Pancreas (tissue), 10 donors: ENCODE measurements around the gene TSPAN14. TPM values are rescaled to one million over a fixed set of nuclear protein-coding genes. Genes with fewer than 3 reads are reported as not detected.
A peak's percentile ranks its signal among the peaks of the same experiment; 100 is the strongest.

Experiments
- ATAC-seq, 4 donors: fragments of 200-7000 bp; cut with Tn5 transposase; one replicate each; pipeline versions ENCODE4 v1.8.0 to v1.9.1; 2020; ENCODE audit warnings: mild to moderate bottlenecking in 4 of 4, moderate library complexity in 4 of 4
- DNase-seq, 6 donors: peaks; one replicate each; pipeline ENCODE4 v3.0.0-alpha.2; 2020
- FAIRE-seq: peaks from 2 replicates; lab custom pipeline; 2012; peaks lifted over from hg19 to GRCh38; lab: Jason Lieb, UNC
- H3K27ac ChIP-seq, 4 donors: fragments of 200-600 bp; sonication (generic); 1 replicate in 3 of 4; 2 replicates in 1 of 4; pipeline versions ENCODE4 v1.5.0 to v1.8.0; 2020
- H3K27me3 ChIP-seq, 4 donors: fragments of 200-600 bp; one replicate each; pipeline ENCODE4 v1.8.0; 2021
- H3K36me3 ChIP-seq, 3 donors: fragments of 200-600 bp; sonication (generic) in 1 of 3; one replicate each; pipeline versions ENCODE4 v1.5.0 to v1.8.0; 2020 to 2021
- H3K4me1 ChIP-seq, 3 donors: fragments of 200-600 bp; one replicate each; pipeline ENCODE4 v1.8.0; 2021
- H3K4me3 ChIP-seq, 4 donors: fragments of 200-600 bp; sonication (generic) in 2 of 4; one replicate each; pipeline versions ENCODE4 v1.5.0 to v1.8.0; 2020 to 2021
- H3K9me3 ChIP-seq, 4 donors: fragments of 200-600 bp; one replicate each; pipeline ENCODE4 v1.8.0; 2021
- WGBS, 2 donors: extraction: QIAGEN DNeasy Blood & Tissue Kit; methylation state at CpG; one replicate each; pipeline ENCODE4 v1.1.7; 2013; 5-methylcytosine and 5-hydroxymethylcytosine counted together
- intact Hi-C, 3 donors: fragments of 100-400 bp; cut with DNase I; formaldehyde crosslinking; loops; one replicate each; pipeline versions ENCODE4 v1.11.1 to v1.14.2; 2022
- polyA plus RNA-seq, 2 donors: library from polyadenylated mRNA; stranded (reverse); fragments of 200-250 nt; gene quantifications; one replicate each; pipeline ENCODE4 v1.2.3, GENCODE V29; 2013
- total RNA-seq, 6 donors: library from RNA; stranded (reverse); fragmentation: NEBNext Ultra II Directional in 4 of 6; extraction: Animal tissue kit (Norgen Biotek cat#: 25700) in 4 of 6; gene quantifications; one replicate each; pipeline versions ENCODE4 v1.2.1 to v1.2.4, GENCODE V29; 2021 to 2023
- TF ChIP-seq, protein P1 (sequence below), 4 donors: fragments of 200-600 bp; sonication (generic) in 3 of 4; IDR thresholded peaks; one replicate each; pipeline versions ENCODE4 v1.5.0 to v1.8.0; 2021; ENCODE audit warnings: antibody characterized with exemption in 4 of 4
- donor health status: healthy with polysubstance abuse.
- donor health status: DM: no; HTN: no; CAD: no; lungs with moderate emphysema.
- donor health status: DM: no; HTN: no; CAD: no.
- donor health status: control.
- donor health status: control.
- donor health status: Bipolar disorder and iron deficiency.
- donor health status: DM: yes; HTN: yes; CAD: no.
- donor health status: DM: no; HTN: no; CAD: no.
- donor health status: DM: no; HTN: no; CAD: no.
- donor health status: DM: yes; HTN: yes; CAD: no.

The TSPAN14 gene
- total and polyA plus RNA-seq, 8 donors, result 10.6 to 61.9 (median 23.2) TPM

DNA sequence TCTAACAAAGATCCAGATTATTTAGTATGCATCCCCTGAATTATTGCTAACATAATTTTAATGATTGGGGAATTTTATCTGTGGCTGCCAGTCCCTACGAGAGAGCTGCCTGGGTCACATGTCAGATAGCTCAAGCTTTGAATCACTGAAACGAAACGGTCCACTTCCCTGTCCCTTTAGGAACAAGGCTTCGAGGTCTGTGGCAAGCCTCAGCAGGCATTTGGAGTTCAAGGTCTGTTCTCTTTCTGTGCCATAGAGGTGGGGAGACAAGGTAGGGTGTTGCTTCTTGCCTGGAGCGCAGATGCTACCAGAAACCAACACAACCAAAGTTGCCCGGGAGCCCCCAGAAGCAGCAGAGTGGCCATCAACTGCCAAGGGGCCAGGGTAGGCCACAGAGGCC lies 69.7 kb downstream of the TSPAN14 start:
- DNase-seq (no peak), FAIRE-seq (no peak), ATAC-seq (peak in 2 of 4 donors; percentile 9 to 45)
- Histone ChIP-seq H3K9me3 (no peaks in the 10 kb centered on the region), H3K27me3 (no peaks in the 10 kb centered on the region), H3K27ac (no peak overlapping the region), H3K4me1 (no peaks in the 10 kb centered on the region), H3K4me3 (no peak overlapping the region), H3K36me3 (peaks cover 0 to 8% (median 0%) of the 10 kb centered on the region in 3 donors)
- WGBS, 2 donors, result 44 to 46% methylated on average over 6 of the region's 6 CpGs
- intact Hi-C loops, result no loop called here
- TF ChIP-seq, protein P1, sequence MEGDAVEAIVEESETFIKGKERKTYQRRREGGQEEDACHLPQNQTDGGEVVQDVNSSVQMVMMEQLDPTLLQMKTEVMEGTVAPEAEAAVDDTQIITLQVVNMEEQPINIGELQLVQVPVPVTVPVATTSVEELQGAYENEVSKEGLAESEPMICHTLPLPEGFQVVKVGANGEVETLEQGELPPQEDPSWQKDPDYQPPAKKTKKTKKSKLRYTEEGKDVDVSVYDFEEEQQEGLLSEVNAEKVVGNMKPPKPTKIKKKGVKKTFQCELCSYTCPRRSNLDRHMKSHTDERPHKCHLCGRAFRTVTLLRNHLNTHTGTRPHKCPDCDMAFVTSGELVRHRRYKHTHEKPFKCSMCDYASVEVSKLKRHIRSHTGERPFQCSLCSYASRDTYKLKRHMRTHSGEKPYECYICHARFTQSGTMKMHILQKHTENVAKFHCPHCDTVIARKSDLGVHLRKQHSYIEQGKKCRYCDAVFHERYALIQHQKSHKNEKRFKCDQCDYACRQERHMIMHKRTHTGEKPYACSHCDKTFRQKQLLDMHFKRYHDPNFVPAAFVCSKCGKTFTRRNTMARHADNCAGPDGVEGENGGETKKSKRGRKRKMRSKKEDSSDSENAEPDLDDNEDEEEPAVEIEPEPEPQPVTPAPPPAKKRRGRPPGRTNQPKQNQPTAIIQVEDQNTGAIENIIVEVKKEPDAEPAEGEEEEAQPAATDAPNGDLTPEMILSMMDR (IDR thresholded peaks at IDR 0.05), result no peak

DNA sequence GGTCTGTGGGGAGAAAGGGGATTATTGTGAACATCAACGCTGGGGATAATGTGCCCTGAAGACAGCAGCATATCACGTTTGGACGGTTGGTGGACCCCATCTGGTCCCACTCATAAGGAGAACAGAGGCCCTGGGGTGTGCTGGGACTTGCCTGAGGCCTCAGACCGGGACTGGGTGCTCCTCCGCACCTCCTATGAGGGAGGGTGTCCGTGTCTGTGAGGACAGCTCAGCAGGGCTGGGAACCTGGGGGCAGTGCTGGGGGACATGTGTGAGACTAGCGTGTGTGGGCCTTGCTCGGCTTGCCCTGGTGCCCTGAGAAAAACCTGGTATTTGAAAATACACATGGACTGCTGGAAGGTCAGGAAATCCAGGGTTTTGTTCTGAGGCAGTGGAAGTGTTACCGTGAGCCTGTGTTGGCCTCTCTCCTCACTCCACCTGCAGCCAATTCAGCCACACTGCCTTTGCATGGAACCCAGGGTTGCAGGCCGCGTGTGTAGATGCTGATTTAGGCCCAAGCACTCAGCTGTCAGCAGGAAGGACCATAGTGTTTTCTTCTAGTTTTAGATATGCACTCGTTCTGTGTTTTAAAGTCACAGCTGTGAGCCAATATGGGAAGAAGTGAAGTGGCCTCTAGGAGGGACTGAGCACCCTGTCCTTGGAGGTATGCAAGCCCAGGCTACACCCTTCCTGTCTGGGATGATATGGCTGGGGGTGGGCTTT lies 70.2 kb downstream of the TSPAN14 start:
- ATAC-seq (peak in 1 of 4 donors; percentile 6), FAIRE-seq (no peak), DNase-seq (no peak)
- TF ChIP-seq, protein P1 (IDR thresholded peaks at IDR 0.05), result no peak
- no peaks in the 10 kb centered on the region for H3K9me3 ChIP-seq
- H3K36me3 ChIP-seq, result peaks cover 0 to 4% (median 0%) of the 10 kb centered on the region in 3 donors
- H3K4me1 ChIP-seq, result no peaks in the 10 kb centered on the region
- intact Hi-C loops, result no loop called here
- 69 to 75% methylated on average over 12 of the region's 12 CpGs for WGBS, 2 donors
- H3K27me3 ChIP-seq, result no peaks in the 10 kb centered on the region
- H3K27ac ChIP-seq, result no peak overlapping the region
- no peak overlapping the region for H3K4me3 ChIP-seq

DNA sequence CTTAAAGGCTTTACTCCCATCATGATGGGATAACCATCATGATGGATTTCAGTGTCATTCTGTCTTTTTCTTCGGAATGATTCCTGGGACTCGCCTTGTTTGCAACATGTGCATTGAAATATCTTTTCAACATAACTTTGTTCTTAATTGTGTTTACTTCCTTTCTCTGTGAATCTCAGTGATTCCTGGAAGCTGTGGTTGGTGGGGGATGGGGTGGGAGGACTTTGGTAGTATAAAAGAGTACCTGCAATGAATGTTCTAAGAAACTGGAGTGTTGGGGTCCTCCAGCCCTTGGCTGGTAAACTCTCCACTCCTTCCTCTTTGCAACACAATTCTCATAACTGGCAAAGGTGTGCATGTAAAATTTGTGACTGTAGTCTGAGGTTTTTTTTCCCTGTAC lies 72.1 kb downstream of the TSPAN14 start:
- H3K4me1 ChIP-seq, result no peaks in the 10 kb centered on the region
- ATAC-seq, result no peak

DNA sequence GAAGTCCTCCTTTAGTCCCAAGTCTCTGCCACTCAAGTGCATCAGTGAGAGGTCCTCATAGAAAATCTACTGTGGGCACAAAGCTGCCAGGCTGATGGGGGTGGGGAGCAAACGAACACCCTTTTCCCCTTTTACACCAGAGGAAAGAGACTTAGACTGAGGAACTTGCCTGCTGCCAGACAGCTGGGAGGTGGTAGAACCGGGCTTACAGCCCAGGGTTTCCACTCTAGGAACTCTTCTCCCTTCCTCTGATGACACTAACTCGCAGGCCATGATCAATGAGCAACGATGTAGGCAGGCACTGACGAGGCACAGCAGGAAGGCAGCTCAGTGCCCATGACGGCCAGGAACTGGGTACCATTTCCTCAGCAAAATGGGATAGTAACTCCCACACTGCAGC lies 72.6 kb downstream of the TSPAN14 start:
- 55 to 60% methylated on average over 6 of the region's 6 CpGs for WGBS, 2 donors
- Histone ChIP-seq H3K4me3 (no peak overlapping the region), H3K4me1 (no peaks in the 10 kb centered on the region), H3K9me3 (no peaks in the 10 kb centered on the region), H3K27ac (no peak overlapping the region), H3K36me3 (no peaks in the 10 kb centered on the region), H3K27me3 (no peaks in the 10 kb centered on the region)
- intact Hi-C loops, result no loop called here
- FAIRE-seq (no peak), ATAC-seq (peak in 2 of 4 donors; percentile 19 to 31), DNase-seq (no peak)
- TF ChIP-seq, protein P1 (IDR thresholded peaks at IDR 0.05), result no peak

More for the DNA sequence above, 72.1 kb downstream of the TSPAN14 start:
- Histone ChIP-seq H3K4me3 (no peak overlapping the region), H3K27me3 (no peaks in the 10 kb centered on the region), H3K27ac (no peak overlapping the region), H3K36me3 (no peaks in the 10 kb centered on the region), H3K9me3 (no peaks in the 10 kb centered on the region)
- TF ChIP-seq, protein P1 (IDR thresholded peaks at IDR 0.05), result no peak
- DNase-seq (no peak), FAIRE-seq (no peak)
- 62 to 63% methylated on average over 2 of the region's 2 CpGs for WGBS, 2 donors
- intact Hi-C loops, result no loop called here

DNA sequence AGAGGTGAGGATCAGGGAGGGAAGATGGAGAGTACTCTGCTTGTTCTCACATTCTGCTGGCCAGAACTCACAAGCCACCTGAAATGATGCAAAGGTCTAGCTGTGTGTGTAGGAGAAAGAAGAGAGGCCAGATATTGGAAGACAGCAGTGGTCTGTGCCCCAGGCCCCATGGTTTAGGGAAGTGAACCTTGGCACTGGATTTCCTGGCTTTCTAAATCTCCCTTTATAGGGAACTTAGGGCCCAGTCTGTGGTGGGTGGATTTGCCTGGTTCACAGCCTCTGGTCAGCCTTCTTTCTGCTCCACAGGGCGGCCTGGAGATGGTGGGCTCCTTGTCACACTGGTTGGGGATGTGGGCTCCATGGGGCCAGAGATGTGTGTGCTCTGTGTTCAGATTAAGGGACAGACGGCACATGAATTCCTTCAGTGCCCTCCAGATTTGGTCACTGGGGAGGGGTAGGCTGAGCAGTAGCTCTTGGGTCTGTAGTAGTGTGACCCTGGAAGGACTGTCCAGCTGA lies 74.1 kb downstream of the TSPAN14 start:
- FAIRE-seq (no peak), DNase-seq (no peak), ATAC-seq (peak in 2 of 4 donors; percentile 41 to 53)
- no peaks in the 10 kb centered on the region for H3K4me1 ChIP-seq
- 87 to 98% methylated on average over 2 of the region's 2 CpGs for WGBS, 2 donors
- no peak overlapping the region for H3K4me3 ChIP-seq
- H3K27ac ChIP-seq, result peak overlapping the region in 1 of 4 donors; percentile 2
- TF ChIP-seq, protein P1 (IDR thresholded peaks at IDR 0.05), result no peak
- no peaks in the 10 kb centered on the region for H3K9me3 ChIP-seq
- H3K27me3 ChIP-seq, result no peaks in the 10 kb centered on the region
- intact Hi-C loops, result no loop called here
- H3K36me3 ChIP-seq, result no peaks in the 10 kb centered on the region
